Mucosa of rectum (tissue), 2 donors: ENCODE results near the gene PCDHB8.
"Not testable (repeated sequence)": the region's sequence is repeated elsewhere in the genome, so short reads cannot be mapped to it uniquely, and the experiment has no call there.

Experiments used
- H3K27ac ChIP-seq, 2 donors: one replicate each; pipeline ENCODE4 v1.7.0; 2013; ENCODE audit warnings: inconsistent platforms in 2 of 2, low read depth in 2 of 2, low read length in 2 of 2
- H3K27me3 ChIP-seq, 2 donors: one replicate each; pipeline ENCODE4 v1.7.0; 2013; ENCODE audit warnings: low read length in 2 of 2; ENCODE audit not compliant: control insufficient read depth in 2 of 2, insufficient read depth in 2 of 2
- H3K36me3 ChIP-seq, 2 donors: one replicate each; pipeline ENCODE4 v1.7.0; 2013; ENCODE audit warnings: low read length in 2 of 2; ENCODE audit not compliant: control insufficient read depth in 2 of 2, insufficient read depth in 2 of 2
- H3K4me1 ChIP-seq, 2 donors: one replicate each; pipeline ENCODE4 v1.7.0; 2013; ENCODE audit warnings: low read length in 2 of 2, mild to moderate bottlenecking in 1 of 2; ENCODE audit not compliant: control insufficient read depth in 2 of 2, insufficient read depth in 2 of 2
- H3K4me3 ChIP-seq, 2 donors: one replicate each; pipeline ENCODE4 v1.7.0; 2013; ENCODE audit warnings: low read length in 2 of 2
- H3K9ac ChIP-seq, 2 donors: one replicate each; pipeline ENCODE4 v1.7.0; 2013; ENCODE audit warnings: low read length in 2 of 2, low read depth in 1 of 2, mild to moderate bottlenecking in 1 of 2
- H3K9me3 ChIP-seq, 2 donors: one replicate each; pipeline ENCODE4 v1.7.0; 2013; ENCODE audit warnings: low read length in 2 of 2; ENCODE audit not compliant: control insufficient read depth in 2 of 2
- donor health status: healthy.
- donor health status: Normal muscosa, but diverticular disease.

PCDHB8 gene

GRCh38 chr5:141201126-141201525 is 23.5 kb downstream of the PCDHB8 start:
- not testable (repeated sequence) for H3K4me1 ChIP-seq, H3K9me3 ChIP-seq, H3K27ac ChIP-seq, H3K9ac ChIP-seq, H3K27me3 ChIP-seq, H3K36me3 ChIP-seq, H3K4me3 ChIP-seq

GRCh38 chr5:141201646-141202045 is 24.1 kb downstream of the PCDHB8 start:
- H3K4me1 ChIP-seq, H3K36me3 ChIP-seq, H3K27ac ChIP-seq, H3K27me3 ChIP-seq, H3K9ac ChIP-seq, H3K9me3 ChIP-seq, H3K4me3 ChIP-seq: not testable (repeated sequence)

- Histone ChIP-seq H3K27ac (no peak within 1 kb of the TSS), H3K4me1 (no peaks in the 10 kb centered on the region), H3K9me3 (no peaks in the 10 kb centered on the region), H3K27me3 (no peaks in the 10 kb centered on the region), H3K4me3 (no peak within 1 kb of the TSS), H3K36me3 (no peaks in the 10 kb centered on the region), H3K9ac (no peak within 1 kb of the TSS)
These were observed 30.9 kb downstream of the PCDHB8 start, which contains the start of gene PCDHB12 for GRCh38 chr5:141208478-141208877. Gene PCDHB12 (plus strand): TSS chr5:141208719. CDS start chr5:141208908, 189 bp downstream.

- H3K9me3 ChIP-seq, H3K27me3 ChIP-seq, H3K27ac ChIP-seq, H3K9ac ChIP-seq, H3K4me3 ChIP-seq, H3K36me3 ChIP-seq, H3K4me1 ChIP-seq: not testable (repeated sequence)
These were observed 32.7 kb downstream of the PCDHB8 start for GRCh38 chr5:141210281-141210680.

- H3K27me3 ChIP-seq, H3K36me3 ChIP-seq, H3K27ac ChIP-seq, H3K9ac ChIP-seq, H3K4me1 ChIP-seq, H3K9me3 ChIP-seq, H3K4me3 ChIP-seq: not testable (repeated sequence)
These were observed 33.3 kb downstream of the PCDHB8 start for GRCh38 chr5:141210849-141211248.

GRCh38 chr5:141213656-141214339 is 36.2 kb downstream of the PCDHB8 start, which contains the start of gene PCDHB13:
Gene PCDHB13 (plus strand): TSS chr5:141213919. CDS start chr5:141214124, 205 bp downstream.
- not testable (repeated sequence) for H3K36me3 ChIP-seq, H3K9ac ChIP-seq, H3K4me1 ChIP-seq, H3K9me3 ChIP-seq, H3K27me3 ChIP-seq, H3K27ac ChIP-seq
- peak within 1 kb of the TSS in 1 of 2 donors; percentile 31 for H3K4me3 ChIP-seq

- not testable (repeated sequence) for H3K9ac ChIP-seq, H3K27ac ChIP-seq, H3K4me3 ChIP-seq, H3K4me1 ChIP-seq, H3K9me3 ChIP-seq, H3K27me3 ChIP-seq, H3K36me3 ChIP-seq
These were observed 37.0 kb downstream of the PCDHB8 start for GRCh38 chr5:141214583-141214982.

- not testable (repeated sequence) for H3K4me1 ChIP-seq, H3K4me3 ChIP-seq, H3K27me3 ChIP-seq, H3K36me3 ChIP-seq, H3K9ac ChIP-seq, H3K27ac ChIP-seq, H3K9me3 ChIP-seq
These were observed 37.9 kb downstream of the PCDHB8 start for GRCh38 chr5:141215504-141215903.

GRCh38 chr5:141216035-141216434 is 38.4 kb downstream of the PCDHB8 start:
- not testable (repeated sequence) for H3K27me3 ChIP-seq, H3K9ac ChIP-seq, H3K36me3 ChIP-seq, H3K9me3 ChIP-seq, H3K27ac ChIP-seq, H3K4me1 ChIP-seq, H3K4me3 ChIP-seq

- Histone ChIP-seq H3K9ac (no peak within 1 kb of the TSS), H3K4me3 (peak within 1 kb of the TSS; percentile 37 to 39)
These were observed 45.7 kb downstream of the PCDHB8 start, which contains the start of gene PCDHB14 for GRCh38 chr5:141223112-141223783. Gene PCDHB14 (plus strand): TSS chr5:141223343. CDS start chr5:141223506, 163 bp downstream.

More at GRCh38 chr5:141223112-141223783, 45.7 kb downstream of the PCDHB8 start, which contains the start of gene PCDHB14:
- Histone ChIP-seq H3K36me3 (no peaks in the 10 kb centered on the region), H3K27ac (no peak within 1 kb of the TSS), H3K9me3 (peaks cover 13 to 17% of the 10 kb centered on the region in 2 donors), H3K4me1 (no peaks in the 10 kb centered on the region), H3K27me3 (no peaks in the 10 kb centered on the region)
